HUES64 (cell line): ENCODE measurements around the gene RAB13.
A peak's percentile ranks its signal among the peaks of the same experiment; 100 is the strongest.
"Not testable (repeated sequence)": the region's sequence is repeated elsewhere in the genome, so short reads cannot be mapped to it uniquely, and the experiment has no call there.

Experiments
- H3K27ac ChIP-seq: 2 replicates; pipeline ENCODE4 v1.7.0; 2013; ENCODE audit warnings: low read depth, low read length, inconsistent platforms
- H3K27me3 ChIP-seq: 2 replicates; pipeline ENCODE4 v1.6.1; 2013; ENCODE audit warnings: mild to moderate bottlenecking, low read length; ENCODE audit not compliant: insufficient read depth
- H3K36me3 ChIP-seq: 2 replicates; pipeline ENCODE4 v1.6.1; 2013; ENCODE audit warnings: mild to moderate bottlenecking, low read length; ENCODE audit not compliant: insufficient read depth
- H3K4me1 ChIP-seq: 2 replicates; pipeline ENCODE4 v1.6.1; 2013; ENCODE audit warnings: mild to moderate bottlenecking, low read length, moderate library complexity; ENCODE audit not compliant: insufficient read depth
- H3K4me3 ChIP-seq: 2 replicates; pipeline ENCODE4 v1.5.1; 2013; ENCODE audit warnings: mild to moderate bottlenecking, low read length, moderate library complexity
- H3K9ac ChIP-seq: 2 replicates; pipeline ENCODE4 v1.6.1; 2013; ENCODE audit warnings: mild to moderate bottlenecking, low read depth, low read length
- H3K9me3 ChIP-seq: 2 replicates; pipeline ENCODE4 v1.6.1; 2013; ENCODE audit warnings: low read depth, low read length; ENCODE audit not compliant: insufficient read depth
- WGBS: fragments of 150-250, 120-280 bp; methylation state at CpG from one replicate; pipeline ENCODE4 v1.1.7; 2013; ENCODE audit warnings: missing lambda C conversion rate; 5-methylcytosine and 5-hydroxymethylcytosine counted together

RAB13 gene

GRCh38 chr1:153995202-153995601, 9.1 kb upstream of the RAB13 start:
- Histone ChIP-seq H3K4me1 (0 out of 2 replicates have a peak, but pooled peaks cover 4% of the 10 kb centered on the region), H3K9ac (no peak overlapping the region), H3K36me3 (peaks cover 47% of the 10 kb centered on the region), H3K27me3 (no peaks in the 10 kb centered on the region), H3K27ac (no peak overlapping the region), H3K4me3 (no peak overlapping the region), H3K9me3 (no peaks in the 10 kb centered on the region)
- WGBS = 97% methylated on average over 2 of the region's 3 CpGs

- 95% methylated on average over 2 of the region's 2 CpGs for WGBS
- H3K4me3 ChIP-seq = peak overlapping the region; percentile 91
- H3K27me3 ChIP-seq = no peaks in the 10 kb centered on the region
- peak overlapping the region; percentile 95 for H3K27ac ChIP-seq
- no peaks in the 10 kb centered on the region for H3K9me3 ChIP-seq
- peak overlapping the region; percentile 99 for H3K9ac ChIP-seq
- H3K4me1 ChIP-seq = peaks cover 6% of the 10 kb centered on the region; the same call in 1 of the 2 replicates
- peaks cover 47% of the 10 kb centered on the region for H3K36me3 ChIP-seq
Measured at GRCh38 chr1:153991806-153992205, 5.7 kb upstream of the RAB13 start.

- Histone ChIP-seq H3K27ac (peak overlapping the region; percentile 95), H3K4me3 (peak overlapping the region; percentile 91), H3K4me1 (peaks cover 6% of the 10 kb centered on the region; the same call in 1 of the 2 replicates), H3K9ac (peak overlapping the region; percentile 99), H3K9me3 (no peaks in the 10 kb centered on the region), H3K36me3 (peaks cover 47% of the 10 kb centered on the region), H3K27me3 (no peaks in the 10 kb centered on the region)
- WGBS = 23% methylated on average over 7 of the region's 9 CpGs
Measured at GRCh38 chr1:153991151-153991630, 5.1 kb upstream of the RAB13 start.

- H3K4me3 ChIP-seq = peak within 1 kb of the TSS; percentile 91
- H3K27me3 ChIP-seq = no peaks in the 10 kb centered on the region
- peak within 1 kb of the TSS; percentile 95 for H3K27ac ChIP-seq
- H3K9me3 ChIP-seq = no peaks in the 10 kb centered on the region
- peaks cover 6% of the 10 kb centered on the region; the same call in 1 of the 2 replicates for H3K4me1 ChIP-seq
- peak within 1 kb of the TSS; percentile 99 for H3K9ac ChIP-seq
- peaks cover 44% of the 10 kb centered on the region for H3K36me3 ChIP-seq
- WGBS = under 1% methylated on average over 36 of the region's 36 CpGs
Measured at GRCh38 chr1:153990468-153991150, 4.5 kb upstream of the RAB13 start, which contains the start of gene RPS27. Gene RPS27, plus strand, starts transcription at chr1:153990762. Its CDS starts 35 bp downstream, at chr1:153990797.

GRCh38 chr1:153987621-153988020, 1.5 kb upstream of the RAB13 start:
- Histone ChIP-seq H3K36me3 (peaks cover 30% of the 10 kb centered on the region), H3K27ac (no peak overlapping the region), H3K4me1 (peaks cover 12% of the 10 kb centered on the region; the same call in 1 of the 2 replicates), H3K4me3 (no peak overlapping the region), H3K9ac (no peak overlapping the region), H3K27me3 (no peaks in the 10 kb centered on the region), H3K9me3 (no peaks in the 10 kb centered on the region)
- 89% methylated on average over 8 of the region's 8 CpGs for WGBS

- no peaks in the 10 kb centered on the region for H3K27me3 ChIP-seq
- peak overlapping the region; percentile 83 for H3K9ac ChIP-seq
- peaks cover 8% of the 10 kb centered on the region; the same call in 1 of the 2 replicates for H3K4me1 ChIP-seq
- H3K27ac ChIP-seq = peak overlapping the region; percentile 76
- H3K36me3 ChIP-seq = peaks cover 36% of the 10 kb centered on the region
- no peaks in the 10 kb centered on the region for H3K9me3 ChIP-seq
- WGBS = 3% methylated on average over 6 of the region's 7 CpGs
- peak overlapping the region; percentile 89 for H3K4me3 ChIP-seq
Measured at GRCh38 chr1:153985341-153985912, 712 bp downstream of the RAB13 start.

- Histone ChIP-seq H3K36me3 (peaks cover 43% of the 10 kb centered on the region), H3K4me3 (peak overlapping the region; percentile 89)
Measured at GRCh38 chr1:153984123-153984894, 1.8 kb downstream of the RAB13 start.

GRCh38 chr1:153981735-153982134, 4.4 kb downstream of the RAB13 start:
- H3K4me3 ChIP-seq, H3K4me1 ChIP-seq, H3K27ac ChIP-seq, H3K9me3 ChIP-seq, H3K27me3 ChIP-seq, H3K9ac ChIP-seq: not testable (repeated sequence)
- peaks cover 51% of the 10 kb centered on the region for H3K36me3 ChIP-seq
- WGBS = 89% methylated on average over 2 of the region's 2 CpGs

More at GRCh38 chr1:153984123-153984894, 1.8 kb downstream of the RAB13 start:
- WGBS = 75% methylated on average over 6 of the region's 6 CpGs
- H3K4me1 ChIP-seq = peaks cover 8% of the 10 kb centered on the region; the same call in 1 of the 2 replicates
- no peak overlapping the region for H3K9ac ChIP-seq
- no peaks in the 10 kb centered on the region for H3K9me3 ChIP-seq
- H3K27me3 ChIP-seq = no peaks in the 10 kb centered on the region
- H3K27ac ChIP-seq = no peak overlapping the region; the same call in 1 of the 2 replicates

GRCh38 chr1:153979091-153979490, 7.0 kb downstream of the RAB13 start:
- not testable (repeated sequence) for H3K9me3 ChIP-seq, H3K9ac ChIP-seq, H3K4me1 ChIP-seq, H3K27ac ChIP-seq, H3K4me3 ChIP-seq, H3K27me3 ChIP-seq
- 97% methylated on average over 12 of the region's 12 CpGs for WGBS
- H3K36me3 ChIP-seq = peaks cover 65% of the 10 kb centered on the region

- Histone ChIP-seq H3K9ac (peak overlapping the region; percentile 86), H3K36me3 (peaks cover 67% of the 10 kb centered on the region), H3K9me3 (no peaks in the 10 kb centered on the region), H3K4me3 (peak overlapping the region; percentile 85), H3K27me3 (no peaks in the 10 kb centered on the region), H3K27ac (no peak overlapping the region; the same call in 1 of the 2 replicates), H3K4me1 (peaks cover 3% of the 10 kb centered on the region; the same call in 1 of the 2 replicates)
- 85% methylated on average over 9 of the region's 9 CpGs for WGBS
Measured at GRCh38 chr1:153978274-153978909, 7.7 kb downstream of the RAB13 start.
